Lower leg skin (tissue), 3 donors: ENCODE data around the gene CRIP1.

Source experiments
- CTCF ChIP-seq, 3 donors: fragments of 450-650 bp; IDR thresholded peaks; one replicate each; pipeline ENCODE4 v1.5.1; 2016; ENCODE audit warnings: antibody characterized with exemption in 3 of 3, mild to moderate bottlenecking in 3 of 3, moderate library complexity in 2 of 3
- POLR2A ChIP-seq, 2 donors: fragments of 450-650 bp; IDR thresholded peaks; one replicate each; pipeline ENCODE4 v1.6.1; 2016 to 2017; ENCODE audit warnings: antibody characterized with exemption in 2 of 2, mild to moderate bottlenecking in 1 of 2, moderate library complexity in 1 of 2

- TF ChIP-seq POLR2A (IDR thresholded peaks at IDR 0.05) (no peak), CTCF (IDR thresholded peaks at IDR 0.05) (no peak)
Measured at GRCh38 chr14:105529319-105529568, 42.6 kb downstream of the CRIP1 start.
